HepG2 (cell line): ENCODE results near the gene KANK3. TPM values are rescaled to one million over a fixed set of nuclear protein-coding genes. Genes with fewer than 3 reads are reported as not detected.

Experiments
- ATAC-seq: fragments of 200-7000 bp; cut with Tn5 transposase; 3 replicates; pipeline ENCODE4 v1.9.1; 2020; ENCODE audit warnings: mild to moderate bottlenecking, moderate library complexity
- BruUV-seq: library from RNA; stranded (reverse); fragments of 400-500 nt; replicated peaks from 2 replicates; lab custom pipeline; 2021; lab: Mats Ljungman, UMichigan
- CTCF ChIA-PET: fragments of 300-600 bp; formaldehyde crosslinking; extraction: SDS; loops from one replicate; lab custom pipeline; 2021; ENCODE audit warnings: low total read pairs, inconsistent platforms, low intra/inter-chr PET ratio; lab: Yijun Ruan, JAX
- POLR2A ChIA-PET: fragments of 350-600 bp; sonication (Branson Sonifier 250); formaldehyde crosslinking; loops from one replicate; lab custom pipeline; 2020; ENCODE audit warnings: antibody characterized with exemption, inconsistent platforms; lab: Yijun Ruan, JAX
- DNase-seq: peaks from one replicate; pipeline ENCODE4 v3.0.0-alpha.2; 2015; ENCODE audit warnings: low spot score
- FAIRE-seq: peaks from 3 replicates; lab custom pipeline; 2011; peaks lifted over from hg19 to GRCh38; lab: Jason Lieb, UNC
- H2AFZ ChIP-seq: one replicate; pipeline ENCODE4 v1.6.1; 2011; ENCODE audit warnings: low read length, inconsistent platforms
- H3K27ac ChIP-seq: fragments of 300-600 bp; 3 replicates; pipeline ENCODE4 v1.8.0; 2011; ENCODE audit warnings: mixed run types, mild to moderate bottlenecking, mixed read lengths, low read length, inconsistent platforms; ENCODE audit not compliant: insufficient read depth; ENCODE audit errors: extremely low read length
- H3K27me3 ChIP-seq, 2 experiments: fragments of 200-600 bp in 1 of 2; 2 replicates in 1 of 2; 3 replicates in 1 of 2; pipeline versions ENCODE4 v1.6.0 to v1.8.0; 2011; ENCODE audit warnings: low read length in 2 of 2, mild to moderate bottlenecking in 2 of 2, moderate library complexity in 2 of 2, inconsistent platforms in 1 of 2; ENCODE audit not compliant: insufficient read depth in 2 of 2, control insufficient read depth in 1 of 2
- H3K36me3 ChIP-seq, 2 experiments: fragments of 200-600 bp in 1 of 2; replicated peaks in 1 of 2; 2 replicates in 1 of 2; 3 replicates in 1 of 2; pipeline versions ENCODE4 v1.5.1 to v1.8.0; 2011; ENCODE audit warnings: low read length in 2 of 2, inconsistent platforms in 1 of 2; ENCODE audit not compliant: insufficient read depth in 2 of 2, control insufficient read depth in 1 of 2
- H3K4me1 ChIP-seq: 2 replicates; pipeline ENCODE4 v1.5.1; 2012; ENCODE audit warnings: low read length, inconsistent platforms; ENCODE audit not compliant: insufficient read depth
- H3K4me2 ChIP-seq: 2 replicates; pipeline ENCODE4 v1.6.0; 2011; ENCODE audit warnings: low read depth, low read length, inconsistent platforms
- H3K4me3 ChIP-seq, 3 experiments: fragments of 200-600 bp in 1 of 3; sonication (generic), shearing (Covaris generic) in 1 of 3; replicated peaks in 1 of 3; 2 replicates each; pipeline ENCODE4 v1.5.1; 2011 to 2016; ENCODE audit warnings: low read length in 3 of 3, inconsistent platforms in 2 of 3, low read depth in 2 of 3, mild to moderate bottlenecking in 2 of 3, control low read depth in 1 of 3, mixed read lengths in 1 of 3; ENCODE audit not compliant: insufficient read depth in 1 of 3
- H3K79me2 ChIP-seq: one replicate; pipeline ENCODE4 v1.6.1; 2011; ENCODE audit warnings: low read length, inconsistent platforms; ENCODE audit not compliant: insufficient read depth
- H3K9ac ChIP-seq: 2 replicates; pipeline ENCODE4 v1.6.0; 2011; ENCODE audit warnings: mild to moderate bottlenecking, low read depth, low read length, inconsistent platforms; ENCODE audit not compliant: insufficient read depth
- H3K9me3 ChIP-seq: 2 replicates; pipeline ENCODE4 v1.5.1; 2012; ENCODE audit warnings: mild to moderate bottlenecking, low read length
- H4K20me1 ChIP-seq: 2 replicates; pipeline ENCODE4 v1.6.0; 2011; ENCODE audit warnings: inconsistent platforms, mild to moderate bottlenecking, low read length, moderate library complexity; ENCODE audit not compliant: insufficient read depth
- ATAD3A ChIP-seq: sonication (generic); formaldehyde crosslinking; IDR thresholded peaks from 2 replicates; pipeline ENCODE4 v1.4.0; 2020; ENCODE audit warnings: missing genetic modification reagents
- ATF6 ChIP-seq: sonication (generic); formaldehyde crosslinking; conservative IDR thresholded peaks from 2 replicates; pipeline ENCODE4 v1.4.0; 2020; ENCODE audit warnings: missing genetic modification reagents
- CSRNP1 ChIP-seq: sonication (generic); formaldehyde crosslinking; IDR thresholded peaks from 2 replicates; pipeline ENCODE4 v1.8.1; 2023; ENCODE audit warnings: mild to moderate bottlenecking, missing genetic modification reagents
- GFI1 ChIP-seq: sonication (generic); formaldehyde crosslinking; IDR thresholded peaks from 2 replicates; pipeline ENCODE4 v1.5.0; 2020; ENCODE audit warnings: missing genetic modification reagents, mild to moderate bottlenecking, borderline replicate concordance
- KLF15 ChIP-seq: sonication (generic); formaldehyde crosslinking; IDR thresholded peaks from 2 replicates; pipeline ENCODE4 v1.8.1; 2023; ENCODE audit warnings: borderline replicate concordance, mild to moderate bottlenecking, inconsistent platforms, missing genetic modification reagents, mixed read lengths
- SNAPC2 ChIP-seq: sonication (generic); formaldehyde crosslinking; IDR thresholded peaks from 2 replicates; pipeline ENCODE4 v1.8.1; 2022; ENCODE audit warnings: mild to moderate bottlenecking, missing genetic modification reagents
- TBX3 ChIP-seq: fragments of 450-650 bp; IDR thresholded peaks from 2 replicates; pipeline ENCODE4 v1.6.1; 2017; ENCODE audit warnings: antibody characterized with exemption, mild to moderate bottlenecking, inconsistent platforms, borderline replicate concordance
- XRCC5 ChIP-seq: fragments of 200-400 bp; formaldehyde crosslinking; optimal IDR thresholded peaks from 2 replicates; pipeline ENCODE3; 2017; ENCODE audit warnings: mild to moderate bottlenecking, low read length
- ZBTB8A ChIP-seq: sonication (generic); formaldehyde crosslinking; IDR thresholded peaks from 2 replicates; pipeline ENCODE4 v1.4.0; 2020; ENCODE audit warnings: mild to moderate bottlenecking, low read depth, missing genetic modification reagents, borderline replicate concordance
- ZEB1 ChIP-seq: IDR thresholded peaks from 2 replicates; pipeline ENCODE4 v1.6.1; 2012; ENCODE audit warnings: mild to moderate bottlenecking, low read depth, inconsistent platforms; ENCODE audit not compliant: insufficient replicate concordance
- ZKSCAN5 ChIP-seq: sonication (generic); formaldehyde crosslinking; IDR thresholded peaks from 2 replicates; pipeline ENCODE4 v1.5.1; 2020; ENCODE audit warnings: mild to moderate bottlenecking, missing genetic modification reagents
- ZNF276 ChIP-seq: sonication (generic); formaldehyde crosslinking; IDR thresholded peaks from 2 replicates; pipeline ENCODE4 v1.4.0; 2020; ENCODE audit warnings: mild to moderate bottlenecking, low read depth, missing genetic modification reagents
- ZNF337 ChIP-seq: sonication (generic); formaldehyde crosslinking; IDR thresholded peaks from 2 replicates; pipeline ENCODE4 v1.5.1; 2020; ENCODE audit warnings: missing genetic modification reagents, low read depth, mild to moderate bottlenecking, borderline replicate concordance
- ZNF605 ChIP-seq: sonication (generic); formaldehyde crosslinking; IDR thresholded peaks from 2 replicates; pipeline ENCODE4 v1.8.0; 2022; ENCODE audit warnings: mild to moderate bottlenecking, missing genetic modification reagents
- ZNF7 ChIP-seq: IDR thresholded peaks from 2 replicates; pipeline ENCODE4 v1.6.1; 2016; ENCODE audit warnings: missing biosample characterization, missing genetic modification reagents
- ZNF740 ChIP-seq: sonication (generic); formaldehyde crosslinking; IDR thresholded peaks from 2 replicates; pipeline ENCODE4 v1.4.0; 2020; ENCODE audit warnings: missing genetic modification reagents
- ZSCAN9 ChIP-seq: IDR thresholded peaks from 2 replicates; pipeline ENCODE4 v1.6.1; 2016; ENCODE audit warnings: borderline replicate concordance
- WGBS: methylation state at CpG from one replicate; pipeline ENCODE4 v1.1.6; 2017; ENCODE audit warnings: low lambda C conversion rate; 5-methylcytosine and 5-hydroxymethylcytosine counted together
- in situ Hi-C: cut with HindIII; loops from 2 replicates; pipeline ENCODE4 v1.10.0; 2017; ENCODE audit warnings: low pct_unique_long_range_greater_than_20kb; ENCODE audit not compliant: extremely low pct_ligation_motif_present
- intact Hi-C: fragments of 100-400 bp; cut with micrococcal nuclease; formaldehyde crosslinking; loops from one replicate; pipeline ENCODE4 v1.10.0; 2022; ENCODE audit not compliant: unreplicated experiment
- polyA plus RNA-seq, 8 experiments: library from polyadenylated mRNA; depleted of rRNA in 3 of 8; stranded (reverse) in 7 of 8; unstranded in 1 of 8; fragments of >200 nt; fragmentation: Illumina TruSeq in 4 of 8; extraction: Trizol in 4 of 8; gene quantifications; 2 replicates each; pipeline versions ENCODE4 v1.2.1 to v1.2.3, GENCODE V29; 2011 to 2016; ENCODE audit warnings: low read depth in 4 of 8, missing spikeins in 1 of 8, mixed read lengths in 1 of 8; ENCODE audit not compliant: insufficient read depth in 1 of 8
- total RNA-seq, 5 experiments: library from RNA; depleted of rRNA; stranded (reverse); fragments of >200 nt; fragmentation: Illumina TruSeq; extraction: Trizol; gene quantifications; 2 replicates each; pipeline ENCODE4 v1.2.3, GENCODE V29; 2016; ENCODE audit warnings: low read depth in 1 of 5

KANK3 gene
- total and polyA plus RNA-seq, 2 of the 13 experiments (the other 11 are each of a cell fraction or from before 2014, with no cell fraction given) = 0.15 to 0.20 TPM

GRCh38 chr19:8307965-8308866 lies 34.8 kb downstream of the KANK3 start, which contains the start of gene CD320:
Gene CD320, minus strand, starts transcription at chr19:8308358. Its CDS starts 68 bp downstream, at chr19:8308290.
- Histone ChIP-seq H3K4me1 (peaks cover 39% of the 10 kb centered on the region), H3K27me3 (no peaks in the 10 kb centered on the region), H3K27ac (peak within 1 kb of the TSS; percentile 85), H2AFZ (no peak within 1 kb of the TSS), H3K9ac (peak within 1 kb of the TSS; percentile 89), H3K79me2 (peaks cover 17% of the 10 kb centered on the region), H4K20me1 (no peaks in the 10 kb centered on the region), H3K4me2 (peak within 1 kb of the TSS; percentile 98), H3K36me3 (peaks cover 15 to 25% of the 10 kb centered on the region in 2 experiments; a peak in 4 of 5 replicates), H3K9me3 (no peaks in the 10 kb centered on the region), H3K4me3 (peak within 1 kb of the TSS; percentile 50 to 77 (median 66))
- FAIRE-seq (peak; percentile 57), DNase-seq (peak; percentile 86), ATAC-seq (peak; percentile 89)
- POLR2A ChIA-PET = interaction anchor here (5.8 kb wide), 1 partner anchor 12 kb away, joined by 39 read pairs; the partner anchor contains the start of genes NDUFA7 and RPS28
- CTCF ChIA-PET = no interaction called here
- intact Hi-C loops = no loop called here
- in situ Hi-C loops = loop anchor here (5.0 kb wide), 1 partner anchor 46 kb away; no protein-coding TSS in a partner anchor
- 14% methylated on average over 10 of the region's 63 CpGs for WGBS
- BruUV-seq = TSS peak; percentile 91
- TF ChIP-seq SNAPC2 (CRISPR knock-in tag) = no peak
- no peak for TF ChIP-seq ZBTB8A
- peak; percentile 86; the same call in 1 of the 2 replicates for TF ChIP-seq ZNF276 (CRISPR knock-in tag)
- TF ChIP-seq KLF15 (CRISPR knock-in tag) = peak; percentile 43; the same call in 1 of the 2 replicates
- no peak for TF ChIP-seq TBX3
- TF ChIP-seq ZNF740 (CRISPR knock-in tag) = peak; percentile 72; the same call in 1 of the 2 replicates
- peak; percentile 84 for TF ChIP-seq GFI1
- no peak for TF ChIP-seq ATAD3A (CRISPR knock-in tag)
- TF ChIP-seq ZSCAN9 (CRISPR knock-in tag) = no peak; the same call in 1 of the 2 replicates
- TF ChIP-seq ZNF605 (CRISPR knock-in tag) = peak; percentile 93
- TF ChIP-seq ZEB1 = peak; percentile 71
- peak; percentile 97; the same call in 1 of the 2 replicates for TF ChIP-seq CSRNP1 (CRISPR knock-in tag)
- 0 out of 2 replicates have a peak, but pooled peaks have one; percentile 23 for TF ChIP-seq ZKSCAN5
- TF ChIP-seq XRCC5 = peak; percentile 58
- no peak; the same call in none of the 2 replicates for TF ChIP-seq ZNF337 (CRISPR knock-in tag)
- TF ChIP-seq ZNF7 = no peak
- 0 out of 2 replicates have a peak, but pooled peaks have one; percentile 69 for TF ChIP-seq ATF6 (CRISPR knock-in tag)
